Stimulated activated CD8-positive, alpha-beta memory T cell treated with anti-CD3 and anti-CD28 coated beads, Interleukin-2, amount 100 ng/mL, for 1 hour (primary cell): ENCODE measurements around the gene MRPL19.

ENCODE experiments used
- DNase-seq, 2 donors: peaks; one replicate each; pipeline ENCODE4 v3.0.0-alpha.2; 2020; ENCODE audit warnings: low read depth in 2 of 2

MRPL19 gene

GRCh38 chr2:75616406-75616805 lies 30.2 kb upstream of the MRPL19 start:
- DNase-seq = no peak

- DNase-seq = no peak
Observed at GRCh38 chr2:75616933-75617332, 29.6 kb upstream of the MRPL19 start.

- DNase-seq = no peak
Observed at GRCh38 chr2:75619956-75620740, 26.4 kb upstream of the MRPL19 start.

GRCh38 chr2:75621228-75621627 lies 25.4 kb upstream of the MRPL19 start:
- DNase-seq = no peak

- DNase-seq = no peak
Observed at GRCh38 chr2:75622500-75622899, 24.1 kb upstream of the MRPL19 start.

- no peak for DNase-seq
Observed at GRCh38 chr2:75622929-75623328, 23.7 kb upstream of the MRPL19 start.

GRCh38 chr2:75627902-75628504 lies 18.6 kb upstream of the MRPL19 start:
- DNase-seq = peak in 1 of 2 donors; percentile 20

GRCh38 chr2:75632091-75632701 lies 14.4 kb upstream of the MRPL19 start:
- no peak for DNase-seq

- no peak for DNase-seq
Observed at GRCh38 chr2:75632813-75633212, 13.8 kb upstream of the MRPL19 start.

- DNase-seq = no peak
Observed at GRCh38 chr2:75633620-75634019, 13.0 kb upstream of the MRPL19 start.

GRCh38 chr2:75634945-75635344 lies 11.6 kb upstream of the MRPL19 start:
- no peak for DNase-seq

- DNase-seq = no peak
Observed at GRCh38 chr2:75637568-75637967, 9.0 kb upstream of the MRPL19 start.

- DNase-seq = peak; percentile 8 to 16
Observed at GRCh38 chr2:75640621-75641121, 5.9 kb upstream of the MRPL19 start.

GRCh38 chr2:75641587-75641986 lies 5.0 kb upstream of the MRPL19 start:
- no peak for DNase-seq

GRCh38 chr2:75643980-75644379 lies 2.6 kb upstream of the MRPL19 start:
- no peak for DNase-seq

GRCh38 chr2:75645643-75646042 lies 940 bp upstream of the MRPL19 start:
- no peak for DNase-seq

- DNase-seq = no peak
Observed at GRCh38 chr2:75646090-75646582, 447 bp upstream of the MRPL19 start.

GRCh38 chr2:75647771-75648170 lies 1.2 kb downstream of the MRPL19 start:
- no peak for DNase-seq

GRCh38 chr2:75654012-75654411 lies 7.4 kb downstream of the MRPL19 start:
- DNase-seq = no peak

- DNase-seq = no peak
Observed at GRCh38 chr2:75655861-75656260, 9.3 kb downstream of the MRPL19 start.

- no peak for DNase-seq
Observed at GRCh38 chr2:75656563-75656962, 10.0 kb downstream of the MRPL19 start.

GRCh38 chr2:75657798-75658197 lies 11.2 kb downstream of the MRPL19 start:
- DNase-seq = no peak

- DNase-seq = no peak
Observed at GRCh38 chr2:75666911-75667310, 20.3 kb downstream of the MRPL19 start.
